HG03439 (cell line): ENCODE measurements around the gene DGCR2.
"Not testable (repeated sequence)": the region's sequence is repeated elsewhere in the genome, so short reads cannot be mapped to it uniquely, and the experiment has no call there.

ENCODE experiments used
- ATAC-seq: cut with Tn5 transposase; IDR thresholded peaks from one replicate; pipeline ENCODE4 v1.9.1; 2021; ENCODE audit warnings: mild to moderate bottlenecking, moderate library complexity; ENCODE audit not compliant: unreplicated experiment

DGCR2 gene

DNA sequence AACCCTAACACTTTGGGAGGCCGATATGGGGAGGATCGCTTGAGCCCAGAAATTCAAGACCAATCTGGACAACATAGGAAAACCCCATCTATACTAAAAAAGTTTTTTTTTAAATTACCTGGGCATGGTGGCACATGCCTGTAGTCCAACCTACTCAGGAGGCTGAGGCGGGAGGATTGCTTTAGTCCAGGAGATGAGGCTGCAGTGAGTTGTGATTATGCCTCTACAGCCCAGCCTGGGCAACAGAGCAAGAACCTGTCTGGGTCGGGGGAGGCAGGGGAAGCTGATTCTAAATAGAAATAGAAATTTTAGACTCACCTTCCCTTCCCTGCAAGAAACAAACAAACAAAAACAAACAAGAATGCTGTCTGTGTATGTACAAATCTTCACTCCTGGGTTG is 133.3 kb downstream of the DGCR2 start:
- no peak for ATAC-seq

DNA sequence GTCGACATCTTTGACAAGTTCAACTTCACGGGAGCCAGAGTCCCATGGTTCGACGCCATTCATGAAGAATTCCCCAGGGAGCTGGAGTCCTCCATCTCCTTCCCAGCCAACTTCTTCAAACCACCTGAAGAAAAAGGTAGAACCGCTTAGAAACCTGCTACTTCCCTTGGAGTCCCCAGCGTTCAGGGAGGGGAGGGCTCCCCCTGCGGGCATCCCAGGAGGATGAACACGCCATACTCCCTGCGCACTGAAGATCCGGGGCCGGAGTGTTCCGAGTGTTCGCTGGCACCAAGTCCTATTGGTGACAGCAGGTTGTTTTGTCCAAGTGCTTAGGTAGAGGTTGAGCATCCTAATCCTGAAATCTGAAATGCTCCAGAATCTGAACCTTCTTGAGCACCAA is 134.4 kb downstream of the DGCR2 start:
- no peak for ATAC-seq

DNA sequence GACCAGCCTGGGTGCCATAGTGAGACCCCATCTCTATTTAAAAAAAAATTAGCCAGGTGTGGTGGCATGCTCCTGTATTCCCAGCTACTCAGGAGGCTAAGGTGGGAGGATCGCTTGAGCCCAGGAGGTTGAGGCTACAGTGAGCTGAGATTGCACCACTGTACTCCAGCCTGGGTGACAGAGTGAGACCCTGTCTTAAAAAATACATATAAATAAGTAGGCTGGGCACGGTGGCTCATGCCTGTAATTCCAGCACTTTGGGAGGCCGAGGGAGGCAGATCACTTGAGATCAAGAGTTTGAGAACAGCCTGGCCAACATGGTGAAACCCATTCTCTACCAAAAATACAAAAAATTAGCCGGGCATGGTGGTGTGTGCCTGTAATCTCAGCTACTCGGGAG is 135.1 kb downstream of the DGCR2 start:
- ATAC-seq = not testable (repeated sequence)
